T-helper 2 cell treated with Interferon-gamma antibody and Interleukin-4, amounts not matched to agents 5 μg/mL and 100 μg/mL, for 36 hours (primary cell): Measurements from ENCODE around the gene KDM4B.

Experiments used
- DNase-seq: peaks from one replicate; pipeline ENCODE4 v3.0.0; 2021; ENCODE audit warnings: low spot score
- H3K27ac Mint-ChIP-seq: one replicate; pipeline ENCODE4 v1.8.0; 2021; ENCODE audit warnings: mild to moderate bottlenecking, mixed read lengths
- H3K27me3 Mint-ChIP-seq: one replicate; pipeline ENCODE4 v1.8.0; 2021; ENCODE audit warnings: low read depth, mixed read lengths
- H3K36me3 Mint-ChIP-seq: one replicate; pipeline ENCODE4 v1.8.0; 2021; ENCODE audit warnings: low read depth, mixed read lengths
- H3K4me1 Mint-ChIP-seq: one replicate; pipeline ENCODE4 v1.8.0; 2021; ENCODE audit warnings: low read depth, mixed read lengths
- H3K4me3 Mint-ChIP-seq: one replicate; pipeline ENCODE4 v1.8.0; 2022; ENCODE audit warnings: mild to moderate bottlenecking, moderate library complexity, mixed read lengths
- H3K9me3 Mint-ChIP-seq: one replicate; pipeline ENCODE4 v1.8.0; 2021; ENCODE audit warnings: mixed read lengths

KDM4B gene

DNA sequence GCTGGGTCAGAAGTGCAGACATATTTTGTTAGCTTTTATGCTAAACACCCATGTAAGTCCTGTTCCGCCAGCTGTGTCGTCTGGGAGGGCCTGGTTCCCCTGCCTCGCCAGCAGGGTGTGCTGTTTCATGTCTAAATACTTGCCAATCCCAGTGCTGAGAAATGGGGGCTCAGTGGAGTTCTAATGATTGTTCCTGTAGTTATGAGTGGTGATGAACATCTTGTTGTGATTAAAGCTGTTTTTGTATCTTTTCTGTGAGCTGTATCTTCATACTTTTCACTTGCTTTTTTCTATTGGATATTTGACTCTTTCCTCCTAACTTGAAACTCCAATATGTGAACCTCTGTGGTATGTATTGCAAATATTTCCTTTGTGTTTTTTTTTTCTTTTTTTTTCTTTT, 32.7 kb downstream of the KDM4B start:
- peaks cover 1% of the 10 kb centered on the region for H3K36me3 Mint-ChIP-seq
- DNase-seq: no peak
- no peaks in the 10 kb centered on the region for H3K27me3 Mint-ChIP-seq
- peaks cover 2% of the 10 kb centered on the region for H3K4me1 Mint-ChIP-seq
- H3K27ac Mint-ChIP-seq: no peak overlapping the region
- no peaks in the 10 kb centered on the region for H3K9me3 Mint-ChIP-seq
- no peak overlapping the region for H3K4me3 Mint-ChIP-seq

GRCh38 chr19:5002143-5002542, 33.2 kb downstream of the KDM4B start:
- no peaks in the 10 kb centered on the region for H3K27me3 Mint-ChIP-seq
- no peak for DNase-seq
- H3K27ac Mint-ChIP-seq: no peak overlapping the region
- H3K4me3 Mint-ChIP-seq: no peak overlapping the region
- H3K4me1 Mint-ChIP-seq: peaks cover 3% of the 10 kb centered on the region
- H3K9me3 Mint-ChIP-seq: no peaks in the 10 kb centered on the region
- peaks cover 2% of the 10 kb centered on the region for H3K36me3 Mint-ChIP-seq

DNA sequence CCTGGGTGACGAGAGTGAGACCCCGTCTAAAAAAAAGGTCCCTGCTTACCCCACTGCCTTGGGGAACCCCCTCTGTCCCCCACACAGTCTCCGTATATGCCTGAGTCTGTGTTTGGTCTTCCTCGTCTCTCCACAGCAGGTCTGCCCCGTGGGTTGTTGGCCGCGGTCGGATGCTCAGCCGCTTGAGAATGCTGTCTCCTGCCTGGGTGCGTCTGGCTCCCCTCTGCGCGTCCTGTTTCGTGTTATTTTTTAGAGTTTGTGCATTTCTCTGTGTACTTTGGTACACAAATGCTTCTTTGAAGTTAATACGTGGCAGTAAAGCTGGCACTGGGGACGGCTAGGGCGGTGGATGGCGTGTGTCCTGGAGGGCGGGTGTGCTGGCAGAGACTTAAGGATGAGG, 34.9 kb downstream of the KDM4B start:
- Mint-ChIP-seq H3K4me1 (peaks cover 5% of the 10 kb centered on the region), H3K4me3 (no peak overlapping the region), H3K27me3 (no peaks in the 10 kb centered on the region), H3K9me3 (no peaks in the 10 kb centered on the region), H3K27ac (no peak overlapping the region), H3K36me3 (peaks cover 11% of the 10 kb centered on the region)
- no peak for DNase-seq

GRCh38 chr19:5005096-5005495, 36.2 kb downstream of the KDM4B start:
- no peak overlapping the region for H3K4me3 Mint-ChIP-seq
- H3K9me3 Mint-ChIP-seq: no peaks in the 10 kb centered on the region
- H3K27ac Mint-ChIP-seq: no peak overlapping the region
- H3K36me3 Mint-ChIP-seq: peaks cover 15% of the 10 kb centered on the region
- H3K4me1 Mint-ChIP-seq: peaks cover 5% of the 10 kb centered on the region
- no peaks in the 10 kb centered on the region for H3K27me3 Mint-ChIP-seq
- DNase-seq: no peak

- Mint-ChIP-seq H3K4me3 (no peak overlapping the region), H3K27ac (no peak overlapping the region)
Measured at GRCh38 chr19:5006201-5006600, 37.3 kb downstream of the KDM4B start.

GRCh38 chr19:5006821-5007220, 37.9 kb downstream of the KDM4B start:
- H3K27ac Mint-ChIP-seq: no peak overlapping the region
- H3K27me3 Mint-ChIP-seq: no peaks in the 10 kb centered on the region
- DNase-seq: no peak
- no peak overlapping the region for H3K4me3 Mint-ChIP-seq
- peaks cover 15% of the 10 kb centered on the region for H3K36me3 Mint-ChIP-seq
- no peaks in the 10 kb centered on the region for H3K9me3 Mint-ChIP-seq
- H3K4me1 Mint-ChIP-seq: peaks cover 3% of the 10 kb centered on the region

More at GRCh38 chr19:5006201-5006600, 37.3 kb downstream of the KDM4B start:
- DNase-seq: no peak
- H3K9me3 Mint-ChIP-seq: no peaks in the 10 kb centered on the region
- H3K36me3 Mint-ChIP-seq: peaks cover 15% of the 10 kb centered on the region
- H3K27me3 Mint-ChIP-seq: no peaks in the 10 kb centered on the region
- peaks cover 5% of the 10 kb centered on the region for H3K4me1 Mint-ChIP-seq

DNA sequence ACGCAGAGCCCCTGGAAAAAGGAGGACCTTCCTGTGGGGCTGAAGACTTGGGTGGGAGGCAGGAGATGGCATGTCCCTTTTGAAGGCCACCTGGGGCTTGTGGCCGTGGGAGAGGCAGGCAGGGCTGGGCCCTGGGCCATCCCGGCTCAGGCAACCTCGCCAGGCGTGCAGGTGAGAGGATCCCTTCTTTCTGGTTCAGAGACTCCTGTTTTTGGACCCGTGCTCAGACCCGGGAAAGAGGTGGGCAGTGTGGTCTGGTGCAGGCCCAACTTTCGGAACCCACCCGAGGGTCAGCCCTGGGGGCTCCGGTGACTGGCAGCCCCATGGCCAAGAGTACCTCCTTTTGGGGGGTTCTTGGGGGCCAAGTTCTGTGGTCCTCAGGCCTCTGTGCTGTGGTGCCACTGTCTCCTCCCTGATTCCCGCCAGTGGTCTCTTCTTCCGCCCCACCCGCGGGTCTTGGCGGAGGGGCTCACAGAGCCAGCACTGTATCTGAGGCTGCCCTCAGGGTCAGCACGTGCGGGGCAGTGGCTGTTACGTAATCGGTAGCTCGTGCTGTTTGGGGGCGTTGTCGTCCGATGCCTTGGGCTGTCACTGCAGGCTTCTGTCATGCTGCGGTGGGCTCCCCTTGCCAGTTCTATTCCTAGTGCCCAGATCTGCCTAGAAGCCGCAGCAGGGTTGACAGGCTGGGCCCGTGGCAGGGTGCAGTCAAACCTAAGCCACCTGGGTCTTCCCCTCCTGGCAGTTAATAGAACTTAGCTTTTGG, 42.7 kb downstream of the KDM4B start:
- H3K9me3 Mint-ChIP-seq: no peaks in the 10 kb centered on the region
- peaks cover 3% of the 10 kb centered on the region for H3K4me1 Mint-ChIP-seq
- no peak overlapping the region for H3K27ac Mint-ChIP-seq
- no peaks in the 10 kb centered on the region for H3K27me3 Mint-ChIP-seq
- DNase-seq: no peak
- no peak overlapping the region for H3K4me3 Mint-ChIP-seq
- H3K36me3 Mint-ChIP-seq: peaks cover 16% of the 10 kb centered on the region

- no peak overlapping the region for H3K27ac Mint-ChIP-seq
- H3K36me3 Mint-ChIP-seq: peaks cover 11% of the 10 kb centered on the region
- H3K9me3 Mint-ChIP-seq: no peaks in the 10 kb centered on the region
- H3K4me3 Mint-ChIP-seq: no peak overlapping the region
- H3K27me3 Mint-ChIP-seq: no peaks in the 10 kb centered on the region
- no peaks in the 10 kb centered on the region for H3K4me1 Mint-ChIP-seq
- no peak for DNase-seq
Measured at GRCh38 chr19:5012688-5013457, 44.0 kb downstream of the KDM4B start.

DNA sequence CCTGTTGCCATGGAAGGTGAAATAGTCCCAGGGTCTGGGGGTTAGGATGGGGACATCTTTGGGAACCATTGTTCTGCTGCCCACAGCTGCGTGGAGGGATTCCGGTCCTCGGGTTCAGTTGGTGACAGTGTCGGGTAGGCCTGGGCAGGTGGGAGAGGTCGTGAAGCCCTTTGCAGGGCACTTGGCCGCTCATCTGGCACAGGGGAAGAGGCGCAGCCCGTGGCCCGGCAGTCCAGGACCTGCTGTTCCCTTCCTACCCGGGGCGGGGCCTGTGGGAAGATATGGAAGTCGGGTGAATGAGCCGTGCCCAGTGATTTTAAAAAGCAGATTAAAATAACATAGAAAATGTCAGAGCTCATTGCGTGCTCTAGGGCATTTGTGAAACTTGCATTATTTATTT, 44.8 kb downstream of the KDM4B start:
- Mint-ChIP-seq H3K9me3 (no peaks in the 10 kb centered on the region), H3K27ac (no peak overlapping the region), H3K36me3 (peaks cover 6% of the 10 kb centered on the region), H3K4me1 (no peaks in the 10 kb centered on the region), H3K4me3 (no peak overlapping the region), H3K27me3 (no peaks in the 10 kb centered on the region)
- no peak for DNase-seq

- no peak for DNase-seq
- Mint-ChIP-seq H3K27ac (no peak overlapping the region), H3K4me3 (no peak overlapping the region), H3K9me3 (no peaks in the 10 kb centered on the region), H3K27me3 (no peaks in the 10 kb centered on the region), H3K36me3 (peaks cover 4% of the 10 kb centered on the region), H3K4me1 (no peaks in the 10 kb centered on the region)
Measured at GRCh38 chr19:5014941-5015340, 46.0 kb downstream of the KDM4B start.

GRCh38 chr19:5016268-5016667, 47.4 kb downstream of the KDM4B start:
- no peaks in the 10 kb centered on the region for H3K4me1 Mint-ChIP-seq
- no peaks in the 10 kb centered on the region for H3K9me3 Mint-ChIP-seq
- H3K27me3 Mint-ChIP-seq: no peaks in the 10 kb centered on the region
- no peak for DNase-seq
- H3K4me3 Mint-ChIP-seq: no peak overlapping the region
- H3K36me3 Mint-ChIP-seq: peaks cover 6% of the 10 kb centered on the region
- no peak overlapping the region for H3K27ac Mint-ChIP-seq

DNA sequence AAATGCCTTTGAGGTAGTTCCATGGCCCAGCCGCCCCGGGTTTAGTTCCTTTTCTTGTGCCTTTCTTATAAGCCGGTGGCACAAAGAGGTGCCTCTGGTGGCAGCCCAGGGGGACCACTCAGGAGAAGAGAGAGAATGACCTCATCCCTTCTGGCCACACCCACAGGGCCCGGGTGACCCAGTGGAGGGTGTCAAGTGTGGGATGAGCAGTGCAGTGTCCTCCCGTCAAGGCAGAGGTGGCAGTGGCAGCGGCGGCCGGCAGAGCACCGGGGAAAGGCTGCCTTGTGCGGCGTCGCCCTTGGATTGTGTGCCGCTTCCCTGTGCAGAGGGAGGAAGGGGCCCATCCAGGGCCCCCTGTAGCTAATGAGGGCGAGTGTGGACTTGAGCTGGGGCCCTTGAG, 47.9 kb downstream of the KDM4B start:
- peaks cover 6% of the 10 kb centered on the region for H3K36me3 Mint-ChIP-seq
- DNase-seq: no peak
- no peak overlapping the region for H3K27ac Mint-ChIP-seq
- H3K4me3 Mint-ChIP-seq: no peak overlapping the region
- H3K9me3 Mint-ChIP-seq: no peaks in the 10 kb centered on the region
- H3K4me1 Mint-ChIP-seq: no peaks in the 10 kb centered on the region
- no peaks in the 10 kb centered on the region for H3K27me3 Mint-ChIP-seq

DNA sequence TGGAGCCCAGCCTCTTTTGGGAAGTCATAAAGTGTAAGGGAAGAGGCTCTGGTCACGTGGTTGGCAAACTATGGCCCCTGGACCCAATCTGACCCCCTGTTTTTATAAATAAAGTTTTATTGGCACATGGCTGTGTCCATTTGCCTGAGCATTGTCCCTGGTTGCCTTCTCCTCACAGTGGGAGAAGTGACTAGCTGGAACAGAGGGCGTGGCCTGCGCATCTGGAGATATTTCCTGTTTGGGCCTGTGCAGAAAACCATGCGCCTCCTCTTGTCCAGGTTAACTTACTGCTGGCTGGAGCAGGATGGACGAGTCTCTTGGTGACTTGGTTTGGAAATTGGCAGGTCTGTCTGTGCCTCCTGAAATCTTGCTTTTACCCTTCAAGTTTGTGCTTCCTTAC, 48.3 kb downstream of the KDM4B start:
- no peak overlapping the region for H3K27ac Mint-ChIP-seq
- H3K9me3 Mint-ChIP-seq: no peaks in the 10 kb centered on the region
- H3K4me3 Mint-ChIP-seq: no peak overlapping the region
- no peak for DNase-seq
- peaks cover 6% of the 10 kb centered on the region for H3K36me3 Mint-ChIP-seq
- H3K27me3 Mint-ChIP-seq: no peaks in the 10 kb centered on the region
- H3K4me1 Mint-ChIP-seq: no peaks in the 10 kb centered on the region

GRCh38 chr19:5018224-5019015, 49.5 kb downstream of the KDM4B start:
- H3K27ac Mint-ChIP-seq: no peak overlapping the region
- H3K4me3 Mint-ChIP-seq: no peak overlapping the region
- no peak for DNase-seq
- H3K36me3 Mint-ChIP-seq: peaks cover 6% of the 10 kb centered on the region
- H3K9me3 Mint-ChIP-seq: no peaks in the 10 kb centered on the region
- no peaks in the 10 kb centered on the region for H3K4me1 Mint-ChIP-seq
- H3K27me3 Mint-ChIP-seq: no peaks in the 10 kb centered on the region
